Measurements from ENCODE around the gene MIR17HG.
"Not testable (repeated sequence)": the region's sequence is repeated elsewhere in the genome, so short reads cannot be mapped to it uniquely, and the experiment has no call there.

The MIR17HG gene

GRCh38 chr13:91347202-91347995 lies at the start of gene MIR17HG:
Gene MIR17HG (plus strand): TSS chr13:91347687.
- in situ Hi-C loops (cut with MboI; ENCODE audit: low sequenced_read_pairs), result no loop called here

GRCh38 chr13:91298060-91298459 lies 49.4 kb upstream of the MIR17HG start:
- in situ Hi-C loops (cut with MboI; ENCODE audit: low sequenced_read_pairs), result no loop called here

GRCh38 chr13:91302111-91302510 lies 45.4 kb upstream of the MIR17HG start:
- in situ Hi-C loops (cut with MboI; ENCODE audit: low sequenced_read_pairs), result no loop called here

GRCh38 chr13:91303031-91303430 lies 44.5 kb upstream of the MIR17HG start:
- in situ Hi-C loops (cut with MboI; ENCODE audit: low sequenced_read_pairs), result no loop called here

GRCh38 chr13:91304741-91305140 lies 42.7 kb upstream of the MIR17HG start:
- in situ Hi-C loops (cut with MboI; ENCODE audit: low sequenced_read_pairs), result no loop called here

GRCh38 chr13:91305652-91306051 lies 41.8 kb upstream of the MIR17HG start:
- in situ Hi-C loops (cut with MboI; ENCODE audit: low sequenced_read_pairs), result no loop called here

GRCh38 chr13:91307887-91308286 lies 39.6 kb upstream of the MIR17HG start:
- in situ Hi-C loops (cut with MboI; ENCODE audit: low sequenced_read_pairs), result no loop called here

GRCh38 chr13:91308299-91308698 lies 39.2 kb upstream of the MIR17HG start:
- in situ Hi-C loops (cut with MboI; ENCODE audit: low sequenced_read_pairs), result no loop called here

GRCh38 chr13:91311491-91311890 lies 36.0 kb upstream of the MIR17HG start:
- in situ Hi-C loops (cut with MboI; ENCODE audit: low sequenced_read_pairs), result no loop called here

- in situ Hi-C loops (cut with MboI; ENCODE audit: low sequenced_read_pairs), result no loop called here
Measured at GRCh38 chr13:91312324-91312723, 35.2 kb upstream of the MIR17HG start.

GRCh38 chr13:91313103-91313502 lies 34.4 kb upstream of the MIR17HG start:
- in situ Hi-C loops (cut with MboI; ENCODE audit: low sequenced_read_pairs), result no loop called here

- in situ Hi-C loops (cut with MboI; ENCODE audit: low sequenced_read_pairs), result no loop called here
Measured at GRCh38 chr13:91313581-91313980, 33.9 kb upstream of the MIR17HG start.

- in situ Hi-C loops (cut with MboI; ENCODE audit: low sequenced_read_pairs), result no loop called here
Measured at GRCh38 chr13:91314888-91315287, 32.6 kb upstream of the MIR17HG start.

- in situ Hi-C loops (cut with MboI; ENCODE audit: low sequenced_read_pairs), result no loop called here
Measured at GRCh38 chr13:91318886-91319285, 28.6 kb upstream of the MIR17HG start.

- in situ Hi-C loops (cut with MboI; ENCODE audit: low sequenced_read_pairs), result no loop called here
Measured at GRCh38 chr13:91319996-91320395, 27.5 kb upstream of the MIR17HG start.

- in situ Hi-C loops (cut with MboI; ENCODE audit: low sequenced_read_pairs), result not testable (repeated sequence)
Measured at GRCh38 chr13:91320990-91321389, 26.5 kb upstream of the MIR17HG start.

GRCh38 chr13:91323349-91323748 lies 24.1 kb upstream of the MIR17HG start:
- in situ Hi-C loops (cut with MboI; ENCODE audit: low sequenced_read_pairs), result no loop called here

GRCh38 chr13:91326146-91326545 lies 21.3 kb upstream of the MIR17HG start:
- in situ Hi-C loops (cut with MboI; ENCODE audit: low sequenced_read_pairs), result no loop called here

- in situ Hi-C loops (cut with MboI; ENCODE audit: low sequenced_read_pairs), result no loop called here
Measured at GRCh38 chr13:91328726-91329125, 18.8 kb upstream of the MIR17HG start.

GRCh38 chr13:91329733-91330132 lies 17.8 kb upstream of the MIR17HG start:
- in situ Hi-C loops (cut with MboI; ENCODE audit: low sequenced_read_pairs), result no loop called here

GRCh38 chr13:91331047-91331915 lies 16.2 kb upstream of the MIR17HG start:
- in situ Hi-C loops (cut with MboI; ENCODE audit: low sequenced_read_pairs), result no loop called here

GRCh38 chr13:91346062-91346461 lies 1.4 kb upstream of the MIR17HG start:
- in situ Hi-C loops (cut with MboI; ENCODE audit: low sequenced_read_pairs), result no loop called here

Data from HL-60/S4 (cell line).